GM12891 (cell line): ENCODE data around the gene MBNL2.

Experiments used
- POLR2A ChIP-seq: IDR thresholded peaks from 2 replicates; pipeline ENCODE4 v1.6.1; 2011; ENCODE audit warnings: low read depth, low read length, control low read depth
- POLR2AphosphoS5 ChIP-seq: IDR thresholded peaks from 2 replicates; pipeline ENCODE4 v1.6.1; 2011; ENCODE audit warnings: low read depth, low read length, control low read depth
- TAF1 ChIP-seq: IDR thresholded peaks from 2 replicates; pipeline ENCODE4 v1.6.1; 2011; ENCODE audit warnings: low read depth, low read length, control low read depth

DNA sequence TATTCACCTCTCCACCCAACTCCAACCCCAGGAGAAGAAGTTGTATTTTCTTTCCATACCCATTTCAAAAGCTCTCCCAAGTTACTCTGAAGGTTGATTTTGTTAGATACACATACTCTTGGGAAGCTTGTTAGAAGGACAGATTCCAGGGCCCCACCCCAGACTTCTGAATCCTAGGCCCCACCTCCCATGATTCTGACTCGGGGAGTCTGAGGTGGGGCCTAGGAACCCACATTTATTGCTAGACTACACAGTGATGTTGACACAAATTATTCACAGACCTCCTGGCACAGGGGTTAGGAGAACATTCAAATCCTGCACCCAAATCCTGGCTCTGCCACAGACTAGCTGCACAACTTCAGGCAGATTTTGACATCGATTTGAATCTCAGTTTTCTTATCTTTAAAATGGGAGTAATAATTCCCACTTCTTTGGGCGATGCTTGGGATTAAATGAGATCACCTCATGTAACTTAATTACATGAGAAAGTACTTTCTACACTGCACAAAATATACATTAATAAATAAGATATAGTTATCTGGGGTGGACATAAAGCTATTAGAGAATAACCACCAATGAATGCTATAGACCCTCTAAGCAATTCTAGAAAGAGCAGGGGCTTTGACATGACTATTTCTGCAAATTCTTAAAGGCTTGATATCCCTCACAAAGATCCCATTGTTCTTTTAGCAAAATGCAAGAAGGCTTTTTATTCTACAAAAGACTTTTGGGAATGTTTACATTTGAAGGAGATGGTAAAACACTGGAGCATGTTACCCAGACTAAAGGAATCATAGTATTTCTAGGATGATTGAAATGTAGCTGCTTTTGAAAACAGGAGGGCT, 18.0 kb downstream of the MBNL2 start:
- TF ChIP-seq POLR2A (no peak), TAF1 (no peak), POLR2AphosphoS5 (no peak)
